ENCODE results near the gene COL5A2. TPM values are rescaled to one million over a fixed set of nuclear protein-coding genes. Genes with fewer than 3 reads are reported as not detected.
A peak's percentile ranks its signal among the peaks of the same experiment; 100 is the strongest.

The COL5A2 gene
- total RNA-seq, 1 donor from 2014 or later = 1,927 TPM

DNA sequence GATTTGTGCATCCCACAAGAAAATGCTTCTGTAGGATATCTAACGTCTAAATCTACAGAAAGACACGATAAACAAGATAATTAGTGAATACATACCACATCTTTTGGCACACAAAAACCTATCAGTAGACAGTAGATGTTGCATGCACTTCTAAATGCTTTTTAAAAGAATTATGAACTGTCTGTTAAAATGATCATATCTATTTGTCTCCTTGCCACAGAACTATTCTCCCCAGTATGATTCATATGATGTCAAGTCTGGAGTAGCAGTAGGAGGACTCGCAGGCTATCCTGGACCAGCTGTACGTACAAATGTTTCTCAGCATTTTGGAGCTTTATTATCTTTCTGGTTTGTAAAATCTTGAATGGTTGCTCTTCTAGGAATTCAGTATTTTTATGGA is 192.7 kb downstream of the COL5A2 start:
- Mint-ChIP-seq H3K4me3 (ENCODE audit: unreplicated experiment) (no peak overlapping the region), H3K27me3 (ENCODE audit: low read depth) (no peaks in the 10 kb centered on the region), H3K9me3 (ENCODE audit: low read depth) (no peaks in the 10 kb centered on the region), H3K27ac (ENCODE audit: unreplicated experiment) (peak overlapping the region; percentile 68), H3K36me3 (ENCODE audit: low read depth) (peaks cover 35% of the 10 kb centered on the region), H3K4me1 (ENCODE audit: low read depth) (peaks cover 63% of the 10 kb centered on the region)
- DNase-seq (ENCODE audit: low spot score) = no peak
- TF ChIP-seq CTCF (IDR thresholded peaks at IDR 0.05) = no peak

DNA sequence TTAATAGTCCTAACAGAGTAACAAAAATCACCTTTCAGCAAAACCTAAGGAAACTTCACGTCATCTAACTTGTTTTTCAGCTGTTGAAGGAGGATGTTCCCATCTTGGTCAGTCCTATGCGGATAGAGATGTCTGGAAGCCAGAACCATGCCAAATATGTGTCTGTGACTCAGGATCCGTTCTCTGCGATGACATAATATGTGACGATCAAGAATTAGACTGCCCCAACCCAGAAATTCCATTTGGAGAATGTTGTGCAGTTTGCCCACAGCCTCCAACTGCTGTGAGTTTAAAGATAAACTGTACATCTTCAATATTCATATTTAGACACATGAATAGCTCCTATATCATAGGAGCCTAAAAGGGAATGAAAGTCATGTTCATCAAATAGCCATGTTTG is 194.9 kb downstream of the COL5A2 start:
- peak overlapping the region; percentile 93 for H3K27ac Mint-ChIP-seq (ENCODE audit: unreplicated experiment)
- H3K36me3 Mint-ChIP-seq (ENCODE audit: low read depth) = peaks cover 32% of the 10 kb centered on the region
- no peak for TF ChIP-seq CTCF (IDR thresholded peaks at IDR 0.05)
- no peak for DNase-seq (ENCODE audit: low spot score)
- H3K27me3 Mint-ChIP-seq (ENCODE audit: low read depth) = no peaks in the 10 kb centered on the region
- H3K4me3 Mint-ChIP-seq (ENCODE audit: unreplicated experiment) = peak overlapping the region; percentile 2
- peaks cover 71% of the 10 kb centered on the region for H3K4me1 Mint-ChIP-seq (ENCODE audit: low read depth)
- H3K9me3 Mint-ChIP-seq (ENCODE audit: low read depth) = no peaks in the 10 kb centered on the region

DNA sequence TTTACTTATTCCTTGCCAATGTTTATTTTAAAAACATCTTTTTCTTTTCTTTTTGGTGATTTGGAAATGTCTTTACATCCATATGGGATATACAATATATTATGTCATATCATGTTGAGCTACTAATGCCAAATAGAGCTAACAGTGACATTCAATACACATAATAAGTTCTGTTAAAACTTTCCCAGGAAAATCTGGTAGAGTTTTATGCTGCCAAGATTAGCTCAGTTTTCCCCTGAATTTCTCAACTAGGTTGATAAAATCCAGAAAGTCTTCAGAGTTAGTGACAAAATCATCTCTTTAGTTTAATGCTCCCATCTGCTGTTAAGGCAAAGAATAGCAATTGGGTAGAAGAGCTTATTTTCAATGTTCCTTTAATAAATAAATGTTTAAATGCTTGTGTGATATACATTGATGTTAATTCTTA is 195.5 kb downstream of the COL5A2 start:
- no peak for DNase-seq (ENCODE audit: low spot score)
- H3K9me3 Mint-ChIP-seq (ENCODE audit: low read depth) = no peaks in the 10 kb centered on the region
- H3K4me1 Mint-ChIP-seq (ENCODE audit: low read depth) = peaks cover 74% of the 10 kb centered on the region
- H3K27me3 Mint-ChIP-seq (ENCODE audit: low read depth) = no peaks in the 10 kb centered on the region
- H3K36me3 Mint-ChIP-seq (ENCODE audit: low read depth) = peaks cover 29% of the 10 kb centered on the region
- peak; percentile 80 for TF ChIP-seq CTCF (IDR thresholded peaks at IDR 0.05)
- peak overlapping the region; percentile 93 for H3K27ac Mint-ChIP-seq (ENCODE audit: unreplicated experiment)
- peak overlapping the region; percentile 25 for H3K4me3 Mint-ChIP-seq (ENCODE audit: unreplicated experiment)

DNA sequence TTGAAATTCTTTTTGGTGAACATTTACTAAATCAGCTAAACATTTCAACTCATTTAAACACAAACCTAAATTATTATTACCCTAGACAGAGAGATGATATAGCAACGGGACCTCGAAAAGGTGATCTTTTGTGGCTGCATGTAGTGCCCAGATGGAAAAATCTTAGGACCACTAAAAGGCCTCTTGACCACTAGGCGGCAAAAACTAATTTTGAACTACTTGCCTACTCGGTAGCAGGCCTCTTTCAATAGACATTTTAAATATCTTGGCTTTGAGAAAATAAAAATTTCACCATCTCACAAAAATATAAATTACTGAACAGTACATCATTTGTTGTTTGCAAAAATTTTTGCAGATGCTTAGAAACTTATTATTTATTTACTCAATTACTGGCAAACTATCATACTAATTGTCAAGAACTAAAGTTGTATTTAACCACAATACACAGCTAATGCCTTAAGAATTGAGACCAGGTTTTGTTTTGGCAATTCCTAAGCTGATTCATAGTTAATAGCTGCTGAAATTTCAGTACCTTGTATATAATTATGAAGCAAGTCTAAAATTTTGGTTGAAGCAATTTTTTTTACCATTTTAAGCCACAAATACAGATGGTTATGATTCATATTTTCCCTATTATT is 196.0 kb downstream of the COL5A2 start:
- Mint-ChIP-seq H3K4me3 (ENCODE audit: unreplicated experiment) (peak overlapping the region; percentile 25), H3K4me1 (ENCODE audit: low read depth) (peaks cover 79% of the 10 kb centered on the region), H3K36me3 (ENCODE audit: low read depth) (peaks cover 33% of the 10 kb centered on the region), H3K27ac (ENCODE audit: unreplicated experiment) (peak overlapping the region; percentile 93), H3K27me3 (ENCODE audit: low read depth) (no peaks in the 10 kb centered on the region), H3K9me3 (ENCODE audit: low read depth) (no peaks in the 10 kb centered on the region)
- TF ChIP-seq CTCF (IDR thresholded peaks at IDR 0.05) = peak; percentile 73
- DNase-seq (ENCODE audit: low spot score) = no peak

Small RNA genes lying within 50 kb of the gene (microRNA-seq; reads per million reads assigned to microRNA genes)
- 21.0 reads per million, percentile 36 among the genes with 10 or more reads in this experiment for gene MIR3129 (ENCODE audit: borderline number of aligned reads)
- gene MIR3606 (ENCODE audit: borderline number of aligned reads) = not detected

Other genes starting within 250 kb of the COL5A2 start
- gene COL3A1, start 205.4 kb downstream of the COL5A2 start, total RNA-seq = 7,827 to 10,007 TPM (median 8,099 TPM) in 3 replicates